T47D (cell line): ENCODE data around the gene F12.
"Not testable (repeated sequence)": the region's sequence is repeated elsewhere in the genome, so short reads cannot be mapped to it uniquely, and the experiment has no call there.

ENCODE experiments used
- DNase-seq, 2 experiments: peaks; one replicate each; pipeline versions ENCODE4 v3.0.0 to v3.0.0-alpha.2; 2011 to 2012; ENCODE audit warnings: low read depth in 1 of 2, low spot score in 1 of 2
- JUND ChIP-seq: IDR thresholded peaks from 2 replicates; pipeline ENCODE4 v1.6.1; 2012; ENCODE audit warnings: low read depth
- in situ Hi-C: cut with HindIII; loops from 2 replicates; pipeline ENCODE4 v1.10.0; 2016; ENCODE audit warnings: low sequenced_read_pairs, low pct_unique_long_range_greater_than_20kb

Gene F12

DNA sequence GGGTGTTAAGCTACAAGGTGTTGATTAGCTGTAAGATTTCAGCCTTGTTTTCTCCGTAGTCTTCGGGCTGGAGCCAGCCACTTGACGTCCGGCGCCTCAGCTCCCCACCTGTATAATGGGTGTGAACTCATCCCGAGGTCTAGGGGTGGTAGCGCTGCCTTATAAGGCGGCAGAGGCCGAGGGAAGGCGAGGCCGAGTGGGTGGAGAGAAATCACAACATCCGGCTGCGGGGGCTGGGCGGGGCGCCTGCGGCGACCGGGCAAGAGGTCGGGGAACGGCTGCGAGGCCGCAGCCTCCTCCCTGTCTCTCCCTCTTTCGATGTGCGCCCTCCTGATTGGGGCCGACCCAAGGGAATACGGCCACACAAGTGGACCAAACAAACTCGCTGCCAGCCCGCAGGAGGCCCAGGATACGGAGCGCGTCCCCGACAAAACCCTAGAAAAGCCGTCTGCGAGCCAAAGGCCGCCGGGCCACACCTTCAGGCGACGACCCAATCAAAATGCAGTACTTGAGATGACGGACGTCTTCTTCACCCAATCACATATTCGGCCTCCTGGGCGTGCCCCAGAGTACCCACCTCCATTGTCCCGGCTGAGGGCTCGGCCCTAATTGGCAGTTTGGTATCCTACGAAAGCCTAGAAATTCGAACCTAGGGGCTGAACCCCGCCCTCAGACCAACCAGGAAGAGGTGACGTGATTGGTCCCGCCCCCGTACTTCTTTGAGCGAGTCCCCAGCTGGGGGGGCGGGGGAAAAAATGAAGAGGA is 16.6 kb upstream of the F12 start:
- TF ChIP-seq JUND, result no peak
- peak; percentile 99 to 100 for DNase-seq
- in situ Hi-C loops, result no loop called here

DNA sequence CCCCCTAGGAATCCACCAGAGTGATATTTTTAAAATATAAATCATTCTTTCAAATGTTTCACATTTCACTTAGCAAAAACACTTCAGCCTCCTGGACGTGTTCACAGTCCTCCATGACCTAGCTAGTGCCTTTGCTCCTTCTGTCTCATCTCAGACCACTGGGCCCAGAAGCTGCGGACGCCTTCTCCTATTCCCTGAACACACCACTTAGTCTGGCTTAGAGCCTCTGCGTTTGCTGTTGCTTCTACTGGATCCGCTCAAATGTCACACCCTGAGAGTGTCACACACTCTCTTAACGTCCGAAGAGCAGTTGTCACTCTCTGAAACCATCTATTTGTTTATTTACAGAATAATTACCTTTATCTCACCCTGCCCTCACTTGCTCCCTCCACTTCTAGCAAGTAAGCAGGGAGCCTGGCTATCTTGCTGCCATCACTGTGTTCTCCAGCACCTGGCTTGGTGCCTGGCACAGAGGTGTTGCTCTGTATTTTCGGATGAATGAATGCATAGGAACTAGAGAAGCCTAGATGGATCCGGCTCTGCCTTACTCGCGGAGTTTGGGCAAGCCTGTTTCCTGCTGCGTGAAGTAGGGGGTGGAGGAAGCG is 15.9 kb upstream of the F12 start:
- no peak for TF ChIP-seq JUND
- DNase-seq, result no peak
- in situ Hi-C loops, result no loop called here

DNA sequence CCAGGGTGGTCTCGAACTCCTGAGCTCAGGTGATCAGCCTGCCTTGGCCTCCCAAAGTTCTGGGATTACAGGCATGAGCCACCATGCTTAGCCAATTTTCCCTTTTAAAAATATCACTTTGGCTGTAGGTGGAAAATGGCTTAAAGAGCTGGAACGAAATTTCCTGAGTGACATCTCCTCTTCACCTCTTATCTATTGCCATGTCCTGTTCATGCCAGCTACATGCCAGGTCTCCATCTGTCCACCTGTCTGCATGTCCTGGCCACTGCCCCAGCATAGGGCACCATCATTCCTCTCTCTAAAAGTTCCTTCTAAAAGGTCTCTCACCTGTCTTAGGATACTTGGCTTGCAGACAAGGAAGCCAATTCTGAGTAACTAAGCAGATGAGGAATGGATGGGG is 14.3 kb upstream of the F12 start:
- in situ Hi-C loops, result no loop called here
- TF ChIP-seq JUND, result no peak
- DNase-seq, result no peak

DNA sequence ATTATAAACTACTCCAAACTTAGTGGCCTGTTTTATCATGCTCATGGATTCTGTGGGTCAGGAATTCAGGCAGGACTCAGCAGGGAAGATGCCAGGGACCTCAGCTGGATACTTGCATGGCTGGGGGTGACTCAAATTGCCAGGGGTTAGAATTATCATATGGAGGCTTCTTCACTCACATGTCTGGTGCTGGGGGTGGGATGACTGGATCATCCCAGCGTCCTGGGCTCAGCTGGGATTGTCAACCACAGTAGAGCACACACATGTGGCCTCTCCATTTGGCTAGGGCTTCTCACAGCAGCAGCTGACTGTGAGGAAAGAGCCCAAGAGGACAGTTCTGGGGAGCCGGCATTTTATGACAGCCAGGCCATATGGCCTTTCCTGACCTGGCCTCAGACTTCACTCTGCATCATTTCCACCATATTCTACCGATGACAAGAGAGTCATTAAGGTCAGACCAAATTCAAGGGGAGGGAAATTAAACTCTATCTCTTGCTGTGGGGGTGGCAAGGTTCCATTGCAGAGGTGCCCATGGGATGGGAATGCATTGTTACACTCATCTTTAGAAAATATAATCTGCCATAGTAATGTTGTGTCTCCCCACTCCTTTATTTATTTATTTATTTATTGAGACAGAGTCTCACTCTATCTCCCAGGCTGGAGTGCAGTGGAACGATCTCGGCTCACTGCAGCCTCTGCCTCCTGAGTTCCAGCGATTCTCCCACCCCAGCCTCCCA is 11.9 kb upstream of the F12 start:
- TF ChIP-seq JUND, result no peak
- in situ Hi-C loops, result no loop called here
- no peak for DNase-seq

DNA sequence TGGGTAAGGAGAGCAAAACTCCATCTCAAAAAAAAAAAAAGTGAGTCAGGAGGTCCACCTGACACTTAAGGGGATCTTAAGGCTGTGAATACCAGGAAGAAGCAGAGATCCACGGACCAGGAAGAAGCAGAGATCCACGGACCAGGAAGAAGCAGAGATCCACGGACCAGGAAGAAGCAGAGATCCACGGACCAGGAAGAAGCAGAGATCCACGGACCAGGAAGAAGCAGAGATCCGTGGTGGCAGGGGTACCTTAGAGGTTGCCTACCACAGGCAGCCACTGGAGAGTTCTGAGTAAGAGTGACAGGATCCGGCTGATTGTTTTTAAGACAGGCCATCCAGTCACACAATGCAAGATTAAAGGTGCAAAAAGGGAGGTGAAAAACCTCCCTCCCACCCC is 11.1 kb upstream of the F12 start:
- in situ Hi-C loops, result not testable (repeated sequence)

DNA sequence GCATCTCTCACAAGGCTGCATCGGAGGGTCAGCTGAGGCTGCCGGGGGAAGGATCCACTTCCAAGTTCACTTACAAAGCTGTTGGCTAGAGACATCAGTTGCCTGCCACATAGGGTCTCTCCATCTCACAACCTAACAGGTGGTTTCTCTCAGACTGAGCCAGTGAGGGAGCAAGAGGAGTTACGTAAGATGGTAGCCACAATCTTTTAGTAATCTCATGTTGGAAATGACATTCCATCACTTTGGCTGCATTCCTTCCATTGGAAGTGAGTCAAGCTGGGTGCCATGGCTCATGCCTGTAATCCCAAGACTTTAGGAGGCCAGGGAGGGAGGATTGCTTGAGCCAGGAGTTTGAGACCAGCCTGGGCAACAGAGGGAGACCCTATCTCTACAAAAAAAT is 9.7 kb upstream of the F12 start:
- in situ Hi-C loops, result no loop called here
- TF ChIP-seq JUND, result no peak
- no peak for DNase-seq

More for the DNA sequence above, 11.1 kb upstream of the F12 start:
- DNase-seq, result not testable (repeated sequence)

DNA sequence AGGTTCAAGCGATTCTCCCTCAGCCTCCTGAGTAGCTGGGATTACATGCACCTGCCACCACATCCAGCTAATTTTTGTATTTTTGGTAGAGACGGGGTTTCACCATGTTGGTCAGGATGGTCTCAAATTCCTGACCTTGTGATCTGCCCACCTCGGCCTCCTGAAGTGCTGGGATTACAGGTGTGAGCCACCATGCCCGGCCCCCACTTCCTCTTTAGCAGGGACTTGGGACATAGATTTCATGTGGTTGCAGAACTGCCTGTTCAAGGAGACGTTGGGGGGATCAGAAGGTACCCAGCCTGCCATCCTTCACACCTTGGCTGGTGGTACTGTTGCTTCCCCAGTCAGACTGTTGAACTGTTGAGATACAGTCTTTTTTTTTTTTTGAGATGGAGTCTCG is 7.7 kb upstream of the F12 start:
- DNase-seq, in situ Hi-C loops: not testable (repeated sequence)

DNA sequence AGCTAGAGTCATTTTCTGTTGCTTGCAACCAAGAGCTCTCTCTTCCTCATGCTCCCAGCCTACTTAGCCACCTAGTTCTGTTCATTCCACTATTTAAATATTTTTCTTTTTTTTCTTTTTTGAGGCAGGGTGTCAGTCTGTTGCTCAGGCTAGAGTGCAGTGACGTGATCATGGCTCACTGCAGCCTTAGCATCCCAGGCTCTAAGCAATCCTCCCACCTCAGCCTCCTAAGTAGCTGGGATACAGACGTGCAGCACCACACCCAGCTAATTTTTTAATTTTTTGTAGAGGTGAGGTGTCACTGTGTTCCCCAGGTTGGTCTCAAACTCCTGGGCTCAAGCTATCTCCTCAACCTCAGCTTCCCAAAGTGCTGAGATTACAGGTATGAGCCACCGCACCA is 5.1 kb upstream of the F12 start:
- in situ Hi-C loops, result no loop called here
- DNase-seq, result no peak
- no peak for TF ChIP-seq JUND

DNA sequence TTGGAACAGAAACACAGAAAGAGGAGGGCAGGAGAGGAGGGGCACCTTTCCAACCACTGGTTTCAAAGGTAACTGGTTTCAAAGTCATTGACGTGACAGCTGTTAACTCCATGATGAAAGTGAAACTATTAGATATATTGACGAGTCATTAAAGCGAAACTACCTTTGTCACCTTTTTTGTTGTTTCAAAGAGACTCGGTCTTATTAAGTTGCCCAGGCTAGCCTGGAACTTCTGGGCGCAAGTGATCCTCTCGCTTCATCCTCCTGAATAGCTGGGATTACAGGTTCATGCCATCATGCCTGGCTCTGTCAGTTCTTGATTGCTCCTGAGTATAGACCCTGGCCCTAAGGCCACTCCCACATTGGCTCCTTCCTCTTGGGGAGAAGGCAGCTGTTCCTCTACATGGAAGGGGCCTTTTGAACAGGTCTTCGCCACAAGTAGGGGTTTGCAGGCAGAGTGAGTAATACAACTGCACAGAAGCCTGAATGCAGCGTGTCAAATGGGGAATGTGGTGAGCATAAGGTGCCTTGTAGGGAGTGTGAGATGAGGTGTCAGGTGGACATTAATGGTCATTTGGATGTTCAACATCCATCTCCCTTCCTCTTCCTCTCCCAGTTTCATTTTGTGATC is 3.4 kb upstream of the F12 start:
- DNase-seq, result no peak
- TF ChIP-seq JUND, result no peak
- in situ Hi-C loops, result no loop called here

DNA sequence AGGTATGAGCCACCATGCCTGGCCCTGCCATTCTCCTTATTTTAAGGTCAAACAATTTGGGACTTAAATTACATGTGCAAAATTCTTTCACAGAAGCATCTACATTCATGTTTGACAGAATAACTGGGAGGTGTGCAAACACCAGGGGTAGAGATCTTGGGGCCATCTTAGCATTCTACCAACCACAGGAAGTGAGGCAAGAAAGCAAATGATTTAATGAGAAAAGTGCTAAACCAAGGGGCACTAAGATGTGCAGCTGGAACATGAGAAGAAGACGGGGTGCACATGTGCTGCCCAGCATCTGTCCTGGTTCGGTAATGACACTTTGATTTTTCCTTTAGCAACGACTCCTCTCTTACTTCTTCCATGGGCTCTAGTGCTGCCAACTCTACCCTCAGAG is 1.2 kb upstream of the F12 start:
- no peak for TF ChIP-seq JUND
- in situ Hi-C loops, result no loop called here
- no peak for DNase-seq

DNA sequence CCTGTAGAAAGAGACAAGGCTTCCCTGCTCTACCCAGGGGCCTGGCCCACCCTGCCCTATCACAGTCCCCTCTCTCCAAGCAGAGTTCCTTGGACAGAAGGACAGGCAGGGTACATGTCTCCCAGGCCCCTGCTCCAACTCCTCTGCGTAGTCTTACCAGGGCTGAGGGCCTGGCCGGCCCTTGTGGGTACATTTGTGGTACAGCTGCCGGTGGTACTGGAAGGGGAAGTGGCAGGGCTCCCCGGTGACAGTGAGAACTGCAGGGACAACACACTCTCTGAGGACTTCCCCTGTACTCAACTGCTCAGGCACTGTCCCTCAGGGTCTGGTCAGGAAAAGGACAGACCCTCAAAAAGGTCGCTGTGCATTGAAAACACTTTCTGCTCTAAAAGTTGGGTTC is 3.6 kb downstream of the F12 start:
- no peak for DNase-seq
- no peak for TF ChIP-seq JUND

DNA sequence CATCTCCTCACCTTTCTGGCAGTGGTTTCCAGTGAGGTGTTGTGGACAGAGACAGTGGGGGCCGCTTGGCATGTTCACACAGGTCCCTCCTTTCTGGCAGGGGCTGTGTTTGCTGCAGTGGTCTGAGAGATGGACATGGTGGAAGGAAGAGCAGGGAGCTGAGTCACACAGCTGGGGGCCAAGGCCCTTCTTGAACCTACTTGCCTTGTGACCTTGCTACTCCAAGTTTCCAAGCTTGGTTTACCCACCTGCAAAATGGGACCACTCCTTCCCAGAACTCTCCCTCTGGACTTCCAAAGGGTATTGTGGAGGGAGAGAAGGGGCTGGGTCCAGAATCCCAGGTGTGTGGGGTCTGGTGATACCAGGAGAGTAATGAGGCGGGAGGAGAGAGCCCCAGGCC is 4.1 kb downstream of the F12 start:
- in situ Hi-C loops, result no loop called here
- DNase-seq, result no peak
- no peak for TF ChIP-seq JUND

More for the DNA sequence above, 3.6 kb downstream of the F12 start:
- in situ Hi-C loops, result no loop called here

DNA sequence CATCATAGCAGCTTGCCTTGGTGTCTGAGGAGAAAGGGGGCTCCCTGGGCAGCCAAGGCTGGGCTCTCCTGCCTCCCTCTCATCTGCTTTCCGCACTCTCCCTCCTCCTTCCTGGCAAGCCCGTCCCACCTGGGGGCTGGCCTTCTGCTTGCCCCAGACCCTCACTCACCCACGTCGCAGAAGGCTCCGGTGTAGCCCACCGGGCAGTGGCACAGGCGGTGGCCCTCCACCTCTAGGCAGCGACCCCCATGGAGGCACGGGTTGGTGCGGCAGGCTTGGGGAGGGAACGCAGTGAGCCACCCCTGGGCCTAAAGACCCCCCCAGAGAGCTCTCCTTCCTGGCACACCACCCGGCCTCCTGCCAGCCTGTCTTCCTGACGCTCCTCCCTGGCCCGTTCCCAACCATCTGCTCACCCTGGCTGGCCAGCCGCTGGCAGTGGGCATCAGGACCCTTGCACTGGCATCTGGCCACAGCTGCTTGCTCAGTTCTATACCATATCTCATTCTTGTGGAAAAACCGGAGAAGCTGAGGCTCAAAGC is 4.7 kb downstream of the F12 start:
- no peak for TF ChIP-seq JUND
- in situ Hi-C loops, result no loop called here
- no peak for DNase-seq
